HepG2 (cell line): ENCODE measurements around the gene VEZT. TPM values are rescaled to one million over a fixed set of nuclear protein-coding genes. Genes with fewer than 3 reads are reported as not detected.

Experiments used
- ATAC-seq: fragments of 200-7000 bp; cut with Tn5 transposase; 3 replicates; pipeline ENCODE4 v1.9.1; 2020; ENCODE audit warnings: mild to moderate bottlenecking, moderate library complexity
- BruUV-seq: library from RNA; stranded (reverse); fragments of 400-500 nt; replicated peaks from 2 replicates; lab custom pipeline; 2021; lab: Mats Ljungman, UMichigan
- CTCF ChIA-PET: fragments of 300-600 bp; formaldehyde crosslinking; extraction: SDS; loops from one replicate; lab custom pipeline; 2021; ENCODE audit warnings: low total read pairs, inconsistent platforms, low intra/inter-chr PET ratio; lab: Yijun Ruan, JAX
- POLR2A ChIA-PET: fragments of 350-600 bp; sonication (Branson Sonifier 250); formaldehyde crosslinking; loops from one replicate; lab custom pipeline; 2020; ENCODE audit warnings: antibody characterized with exemption, inconsistent platforms; lab: Yijun Ruan, JAX
- DNase-seq: peaks from one replicate; pipeline ENCODE4 v3.0.0-alpha.2; 2015; ENCODE audit warnings: low spot score
- FAIRE-seq: peaks from 3 replicates; lab custom pipeline; 2011; peaks lifted over from hg19 to GRCh38; lab: Jason Lieb, UNC
- H2AFZ ChIP-seq: one replicate; pipeline ENCODE4 v1.6.1; 2011; ENCODE audit warnings: low read length, inconsistent platforms
- H3K27ac ChIP-seq: fragments of 300-600 bp; 3 replicates; pipeline ENCODE4 v1.8.0; 2011; ENCODE audit warnings: mixed run types, mild to moderate bottlenecking, mixed read lengths, low read length, inconsistent platforms; ENCODE audit not compliant: insufficient read depth; ENCODE audit errors: extremely low read length
- H3K27me3 ChIP-seq, 2 experiments: fragments of 200-600 bp in 1 of 2; 2 replicates in 1 of 2; 3 replicates in 1 of 2; pipeline versions ENCODE4 v1.6.0 to v1.8.0; 2011; ENCODE audit warnings: low read length in 2 of 2, mild to moderate bottlenecking in 2 of 2, moderate library complexity in 2 of 2, inconsistent platforms in 1 of 2; ENCODE audit not compliant: insufficient read depth in 2 of 2, control insufficient read depth in 1 of 2
- H3K36me3 ChIP-seq, 2 experiments: fragments of 200-600 bp in 1 of 2; replicated peaks in 1 of 2; 2 replicates in 1 of 2; 3 replicates in 1 of 2; pipeline versions ENCODE4 v1.5.1 to v1.8.0; 2011; ENCODE audit warnings: low read length in 2 of 2, inconsistent platforms in 1 of 2; ENCODE audit not compliant: insufficient read depth in 2 of 2, control insufficient read depth in 1 of 2
- H3K4me1 ChIP-seq: 2 replicates; pipeline ENCODE4 v1.5.1; 2012; ENCODE audit warnings: low read length, inconsistent platforms; ENCODE audit not compliant: insufficient read depth
- H3K4me2 ChIP-seq: 2 replicates; pipeline ENCODE4 v1.6.0; 2011; ENCODE audit warnings: low read depth, low read length, inconsistent platforms
- H3K4me3 ChIP-seq, 3 experiments: fragments of 200-600 bp in 1 of 3; sonication (generic), shearing (Covaris generic) in 1 of 3; replicated peaks in 1 of 3; 2 replicates each; pipeline ENCODE4 v1.5.1; 2011 to 2016; ENCODE audit warnings: low read length in 3 of 3, inconsistent platforms in 2 of 3, low read depth in 2 of 3, mild to moderate bottlenecking in 2 of 3, control low read depth in 1 of 3, mixed read lengths in 1 of 3; ENCODE audit not compliant: insufficient read depth in 1 of 3
- H3K79me2 ChIP-seq: one replicate; pipeline ENCODE4 v1.6.1; 2011; ENCODE audit warnings: low read length, inconsistent platforms; ENCODE audit not compliant: insufficient read depth
- H3K9ac ChIP-seq: 2 replicates; pipeline ENCODE4 v1.6.0; 2011; ENCODE audit warnings: mild to moderate bottlenecking, low read depth, low read length, inconsistent platforms; ENCODE audit not compliant: insufficient read depth
- H3K9me3 ChIP-seq: 2 replicates; pipeline ENCODE4 v1.5.1; 2012; ENCODE audit warnings: mild to moderate bottlenecking, low read length
- H4K20me1 ChIP-seq: 2 replicates; pipeline ENCODE4 v1.6.0; 2011; ENCODE audit warnings: inconsistent platforms, mild to moderate bottlenecking, low read length, moderate library complexity; ENCODE audit not compliant: insufficient read depth
- NFKB2 ChIP-seq: sonication (generic); formaldehyde crosslinking; IDR thresholded peaks from 2 replicates; pipeline ENCODE4 v1.4.0; 2020; ENCODE audit warnings: missing genetic modification reagents, borderline replicate concordance
- STAT6 ChIP-seq: sonication (generic); formaldehyde crosslinking; IDR thresholded peaks from 2 replicates; pipeline ENCODE4 v1.4.0; 2020; ENCODE audit warnings: missing genetic modification reagents, mild to moderate bottlenecking, borderline replicate concordance
- TFE3 ChIP-seq: IDR thresholded peaks from 2 replicates; pipeline ENCODE4 v1.6.1; 2016
- ZBTB34 ChIP-seq: sonication (generic); formaldehyde crosslinking; IDR thresholded peaks from 2 replicates; pipeline ENCODE4 v1.8.0; 2022; ENCODE audit warnings: mild to moderate bottlenecking, missing genetic modification reagents
- ZNF281 ChIP-seq: sonication (generic); formaldehyde crosslinking; IDR thresholded peaks from 2 replicates; pipeline ENCODE4 v1.4.0; 2020; ENCODE audit warnings: missing genetic modification reagents, borderline replicate concordance
- ZNF432 ChIP-seq: sonication (generic); formaldehyde crosslinking; IDR thresholded peaks from 2 replicates; pipeline ENCODE4 v1.5.0; 2020; ENCODE audit warnings: missing genetic modification reagents, mild to moderate bottlenecking, borderline replicate concordance
- ZNF691 ChIP-seq: sonication (generic); formaldehyde crosslinking; IDR thresholded peaks from 2 replicates; pipeline ENCODE4 v1.4.0; 2020; ENCODE audit warnings: missing genetic modification reagents, low read depth, mild to moderate bottlenecking, borderline replicate concordance
- ZNF724P ChIP-seq: sonication (generic); formaldehyde crosslinking; IDR thresholded peaks from 2 replicates; pipeline ENCODE4 v1.8.0; 2022; ENCODE audit warnings: missing genetic modification reagents, borderline replicate concordance
- ZNF75D ChIP-seq: sonication (generic); formaldehyde crosslinking; IDR thresholded peaks from 2 replicates; pipeline ENCODE4 v1.8.1; 2023; ENCODE audit warnings: missing genetic modification reagents, mild to moderate bottlenecking, borderline replicate concordance
- ZNF766 ChIP-seq: sonication (generic); formaldehyde crosslinking; IDR thresholded peaks from 2 replicates; pipeline ENCODE4 v1.5.0; 2020; ENCODE audit warnings: missing genetic modification reagents, borderline replicate concordance
- ZNF784 ChIP-seq: sonication (generic); formaldehyde crosslinking; IDR thresholded peaks from 2 replicates; pipeline ENCODE4 v1.5.1; 2020; ENCODE audit warnings: missing genetic modification reagents, mild to moderate bottlenecking, borderline replicate concordance
- ZSCAN30 ChIP-seq: sonication (generic); formaldehyde crosslinking; IDR thresholded peaks from 2 replicates; pipeline ENCODE4 v1.5.0; 2020; ENCODE audit warnings: mild to moderate bottlenecking, missing genetic modification reagents
- WGBS: methylation state at CpG from one replicate; pipeline ENCODE4 v1.1.6; 2017; ENCODE audit warnings: low lambda C conversion rate; 5-methylcytosine and 5-hydroxymethylcytosine counted together
- in situ Hi-C: cut with HindIII; loops from 2 replicates; pipeline ENCODE4 v1.10.0; 2017; ENCODE audit warnings: low pct_unique_long_range_greater_than_20kb; ENCODE audit not compliant: extremely low pct_ligation_motif_present
- intact Hi-C: fragments of 100-400 bp; cut with micrococcal nuclease; formaldehyde crosslinking; loops from one replicate; pipeline ENCODE4 v1.10.0; 2022; ENCODE audit not compliant: unreplicated experiment
- polyA plus RNA-seq, 8 experiments: library from polyadenylated mRNA; depleted of rRNA in 3 of 8; stranded (reverse) in 7 of 8; unstranded in 1 of 8; fragments of >200 nt; fragmentation: Illumina TruSeq in 4 of 8; extraction: Trizol in 4 of 8; gene quantifications; 2 replicates each; pipeline versions ENCODE4 v1.2.1 to v1.2.3, GENCODE V29; 2011 to 2016; ENCODE audit warnings: low read depth in 4 of 8, missing spikeins in 1 of 8, mixed read lengths in 1 of 8; ENCODE audit not compliant: insufficient read depth in 1 of 8
- total RNA-seq, 5 experiments: library from RNA; depleted of rRNA; stranded (reverse); fragments of >200 nt; fragmentation: Illumina TruSeq; extraction: Trizol; gene quantifications; 2 replicates each; pipeline ENCODE4 v1.2.3, GENCODE V29; 2016; ENCODE audit warnings: low read depth in 1 of 5

VEZT gene
- total and polyA plus RNA-seq, 2 of the 13 experiments (the other 11 are each of a cell fraction or from before 2014, with no cell fraction given) = 35.5 to 51.6 TPM

- TF ChIP-seq ZNF724P (CRISPR knock-in tag) (no peak), ZSCAN30 (CRISPR knock-in tag) (no peak), ZNF784 (no peak), STAT6 (CRISPR knock-in tag) (no peak)
Observed at GRCh38 chr12:95257541-95257940, 39.9 kb downstream of the VEZT start (continued).

GRCh38 chr12:95258151-95258550 is 40.5 kb downstream of the VEZT start:
- no peaks in the 10 kb centered on the region for H3K4me1 ChIP-seq
- FAIRE-seq = no peak
- 100% methylated on average over 2 of the region's 2 CpGs for WGBS
- H3K9me3 ChIP-seq = no peaks in the 10 kb centered on the region
- BruUV-seq = no TSS peak
- H3K4me3 ChIP-seq = no peak overlapping the region
- H3K79me2 ChIP-seq = no peaks in the 10 kb centered on the region
- ChIA-PET POLR2A (no interaction called here), CTCF (no interaction called here)
- H3K9ac ChIP-seq = no peak overlapping the region
- H4K20me1 ChIP-seq = no peaks in the 10 kb centered on the region
- in situ Hi-C loops = no loop called here
- H3K36me3 ChIP-seq = peaks cover 11 to 42% of the 10 kb centered on the region in 2 experiments
- no peaks in the 10 kb centered on the region for H3K27me3 ChIP-seq
- ATAC-seq = no peak
- H3K27ac ChIP-seq = no peak overlapping the region
- H3K4me2 ChIP-seq = no peak overlapping the region
- H2AFZ ChIP-seq = no peak overlapping the region
- intact Hi-C loops = no loop called here
- DNase-seq = no peak
- TF ChIP-seq ZBTB34 (CRISPR knock-in tag) = no peak
- no peak for TF ChIP-seq ZNF432
- no peak for TF ChIP-seq ZNF691
- TF ChIP-seq ZNF281 (CRISPR knock-in tag) = no peak
- TF ChIP-seq NFKB2 (CRISPR knock-in tag) = no peak
- no peak for TF ChIP-seq ZNF75D (CRISPR knock-in tag)
- TF ChIP-seq TFE3 (CRISPR knock-in tag) = no peak
- TF ChIP-seq ZNF766 (CRISPR knock-in tag) = no peak
